ENCODE data around the gene IRAK2.
"Not testable (repeated sequence)": the region's sequence is repeated elsewhere in the genome, so short reads cannot be mapped to it uniquely, and the experiment has no call there.

DNA sequence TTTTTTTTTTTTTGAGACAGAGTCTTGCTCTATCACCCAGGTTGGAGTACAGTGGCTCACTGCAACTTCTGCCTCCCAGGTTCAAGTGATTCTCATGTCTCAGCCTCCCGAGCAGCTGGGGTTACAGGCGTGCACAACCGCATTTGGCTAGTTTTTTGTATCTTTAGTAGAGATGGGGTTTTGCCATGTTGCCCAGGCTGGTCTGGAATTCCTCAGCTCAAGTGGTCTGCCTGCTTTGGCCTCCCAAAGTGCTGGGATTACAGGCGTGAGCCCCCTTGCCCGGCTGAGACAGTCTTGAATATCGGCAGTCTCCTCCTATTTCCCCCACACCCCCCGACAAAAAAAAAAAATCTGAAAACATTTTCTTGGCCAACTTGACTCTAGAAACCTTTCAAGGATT is 102.2 kb downstream of the IRAK2 start:
- TF ChIP-seq, protein P1, sequence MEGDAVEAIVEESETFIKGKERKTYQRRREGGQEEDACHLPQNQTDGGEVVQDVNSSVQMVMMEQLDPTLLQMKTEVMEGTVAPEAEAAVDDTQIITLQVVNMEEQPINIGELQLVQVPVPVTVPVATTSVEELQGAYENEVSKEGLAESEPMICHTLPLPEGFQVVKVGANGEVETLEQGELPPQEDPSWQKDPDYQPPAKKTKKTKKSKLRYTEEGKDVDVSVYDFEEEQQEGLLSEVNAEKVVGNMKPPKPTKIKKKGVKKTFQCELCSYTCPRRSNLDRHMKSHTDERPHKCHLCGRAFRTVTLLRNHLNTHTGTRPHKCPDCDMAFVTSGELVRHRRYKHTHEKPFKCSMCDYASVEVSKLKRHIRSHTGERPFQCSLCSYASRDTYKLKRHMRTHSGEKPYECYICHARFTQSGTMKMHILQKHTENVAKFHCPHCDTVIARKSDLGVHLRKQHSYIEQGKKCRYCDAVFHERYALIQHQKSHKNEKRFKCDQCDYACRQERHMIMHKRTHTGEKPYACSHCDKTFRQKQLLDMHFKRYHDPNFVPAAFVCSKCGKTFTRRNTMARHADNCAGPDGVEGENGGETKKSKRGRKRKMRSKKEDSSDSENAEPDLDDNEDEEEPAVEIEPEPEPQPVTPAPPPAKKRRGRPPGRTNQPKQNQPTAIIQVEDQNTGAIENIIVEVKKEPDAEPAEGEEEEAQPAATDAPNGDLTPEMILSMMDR (IDR thresholded peaks at IDR 0.05; ENCODE audit: borderline replicate concordance, extremely low read depth, low read length, poor library complexity, severe bottlenecking) = not testable (repeated sequence)
- TF ChIP-seq EZH2 (IDR thresholded peaks at IDR 0.05; ENCODE audit: borderline replicate concordance, low read depth, low read length, severe bottlenecking) = not testable (repeated sequence)

Measured in DND-41 (cell line).